Measurements from ENCODE around the gene RGPD6.
"Not testable (repeated sequence)": the region's sequence is repeated elsewhere in the genome, so short reads cannot be mapped to it uniquely, and the experiment has no call there.

- not testable (repeated sequence) for TF ChIP-seq POLR2A, CTCF, EP300 (IDR thresholded peaks at IDR 0.05)
Measured at GRCh38 chr2:110603917-110604591, 27.0 kb upstream of the RGPD6 start.
